Lower leg skin (tissue), 3 donors: ENCODE data around the gene KRT84.

Source experiments
- CTCF ChIP-seq, 3 donors: fragments of 450-650 bp; IDR thresholded peaks; one replicate each; pipeline ENCODE4 v1.5.1; 2016; ENCODE audit warnings: antibody characterized with exemption in 3 of 3, mild to moderate bottlenecking in 3 of 3, moderate library complexity in 2 of 3
- POLR2A ChIP-seq, 2 donors: fragments of 450-650 bp; IDR thresholded peaks; one replicate each; pipeline ENCODE4 v1.6.1; 2016 to 2017; ENCODE audit warnings: antibody characterized with exemption in 2 of 2, mild to moderate bottlenecking in 1 of 2, moderate library complexity in 1 of 2

- TF ChIP-seq CTCF (IDR thresholded peaks at IDR 0.05) (no peak), POLR2A (IDR thresholded peaks at IDR 0.05) (no peak)
These were observed 10.4 kb upstream of the KRT84 start for GRCh38 chr12:52395761-52396434.
